Myocyte (in vitro differentiated cells): Measurements from ENCODE around the gene CDH4. TPM values are rescaled to one million over a fixed set of nuclear protein-coding genes. Genes with fewer than 3 reads are reported as not detected.

Source experiments
- DNase-seq: peaks from one replicate; pipeline ENCODE4 v3.0.0-alpha.2; 2012; ENCODE audit warnings: low read depth
- total RNA-seq: library from RNA; depleted of rRNA; stranded (reverse); fragments of >200 nt; gene quantifications from 2 replicates; pipeline ENCODE4 v1.2.3, GENCODE V29; 2014

The CDH4 gene
- total RNA-seq, 1 donor from 2014 or later = 0.45 TPM

GRCh38 chr20:61728786-61729770 lies 477.0 kb downstream of the CDH4 start:
- no peak for DNase-seq

- no peak for DNase-seq
These were observed 478.7 kb downstream of the CDH4 start for GRCh38 chr20:61730631-61731362.

- DNase-seq = no peak
These were observed 479.5 kb downstream of the CDH4 start for GRCh38 chr20:61731363-61732181.

- no peak for DNase-seq
These were observed 480.6 kb downstream of the CDH4 start for GRCh38 chr20:61732511-61733210.

DNA sequence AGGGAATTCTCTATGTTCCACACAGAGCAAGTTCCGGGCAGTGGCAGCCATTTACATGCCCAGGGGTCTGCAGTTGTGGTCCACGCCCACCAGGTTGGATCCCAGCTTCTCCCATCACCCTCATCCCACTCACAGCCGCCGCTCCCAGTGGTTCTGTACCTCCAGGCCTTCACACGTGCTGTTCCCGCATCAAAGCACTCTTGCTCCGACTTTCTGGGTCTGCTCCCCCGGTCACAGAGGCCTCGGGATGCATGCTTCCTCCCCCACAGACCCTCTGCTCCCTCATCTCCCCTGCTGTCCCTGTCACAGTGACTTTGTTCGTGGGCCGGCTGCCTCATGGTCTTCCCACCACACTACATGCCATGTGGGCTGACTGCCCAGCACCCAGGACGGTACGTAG lies 481.2 kb downstream of the CDH4 start:
- no peak for DNase-seq

- DNase-seq = no peak
These were observed 482.1 kb downstream of the CDH4 start for GRCh38 chr20:61733891-61734732.

GRCh38 chr20:61734733-61735502 lies 482.9 kb downstream of the CDH4 start:
- no peak for DNase-seq

DNA sequence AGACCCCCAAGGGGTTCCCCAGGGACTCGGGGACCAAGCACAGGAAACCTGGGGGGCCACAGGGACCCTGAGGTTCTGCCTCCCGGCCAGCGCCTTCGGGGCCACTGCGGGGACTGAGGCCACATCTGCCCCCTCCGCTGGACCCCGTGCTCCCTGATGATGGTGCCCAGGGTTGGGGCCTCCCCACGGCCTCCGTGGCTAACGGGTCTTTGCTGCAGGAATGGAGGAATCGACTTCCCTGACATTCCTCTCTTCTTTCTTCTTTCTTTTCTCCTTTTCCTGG lies 483.4 kb downstream of the CDH4 start:
- DNase-seq = no peak

DNA sequence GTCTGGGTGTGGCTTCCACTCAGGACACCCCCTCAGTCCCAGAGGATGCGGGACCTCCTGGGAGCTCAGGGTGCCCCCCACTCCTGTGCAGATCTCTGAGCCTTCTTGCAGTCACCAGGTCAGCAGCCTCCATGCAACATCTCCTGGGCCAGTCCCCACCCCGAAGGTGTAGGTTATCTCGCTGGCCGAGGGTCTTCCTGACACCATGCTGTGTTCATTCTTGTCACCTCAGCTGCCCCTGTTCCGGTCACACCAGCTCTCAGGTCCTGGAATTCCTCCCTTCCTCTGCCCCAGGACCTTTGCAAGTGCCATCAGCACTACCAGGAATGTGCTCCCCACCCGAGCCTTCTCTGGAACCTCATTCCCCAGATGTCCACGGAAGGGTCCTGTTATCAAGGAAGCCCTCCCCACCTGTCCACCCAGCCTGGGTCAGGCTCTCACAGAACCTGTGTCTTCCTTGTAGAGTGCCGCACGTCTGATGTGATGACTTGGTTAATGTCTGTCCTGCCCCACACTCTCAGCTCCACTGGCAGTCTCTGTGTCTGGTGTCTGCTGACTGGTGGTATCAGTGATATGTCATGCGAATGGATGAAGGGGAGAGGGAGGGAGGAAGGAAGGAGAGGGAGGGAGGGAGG lies 484.1 kb downstream of the CDH4 start:
- no peak for DNase-seq

DNA sequence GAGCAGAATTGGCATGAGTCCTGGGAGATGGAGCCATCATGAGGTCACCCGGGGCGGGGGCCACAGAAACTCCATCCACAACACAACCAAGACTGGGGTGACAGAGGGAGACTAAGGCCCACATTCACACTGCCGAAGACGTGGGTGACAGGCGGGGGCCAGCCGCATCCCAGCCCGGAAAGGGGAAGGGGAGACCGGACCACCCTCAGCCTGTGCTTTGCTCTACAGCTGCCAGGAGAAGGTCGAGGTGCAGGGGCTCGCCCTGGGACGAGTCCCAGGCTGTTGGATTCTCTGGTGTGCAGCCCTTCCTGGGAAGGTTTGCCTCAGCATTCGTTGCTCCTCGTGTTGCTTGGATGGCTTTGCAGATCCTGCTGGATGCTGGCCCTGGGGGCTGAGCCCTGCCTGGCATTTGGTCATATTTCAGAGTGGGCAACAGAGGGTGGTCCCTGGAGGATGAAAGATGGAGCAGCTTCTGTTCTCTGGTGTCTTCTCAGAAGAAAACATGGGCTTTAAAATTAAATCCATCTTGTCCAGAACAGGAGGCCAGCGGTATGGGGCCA lies 484.8 kb downstream of the CDH4 start:
- no peak for DNase-seq

DNA sequence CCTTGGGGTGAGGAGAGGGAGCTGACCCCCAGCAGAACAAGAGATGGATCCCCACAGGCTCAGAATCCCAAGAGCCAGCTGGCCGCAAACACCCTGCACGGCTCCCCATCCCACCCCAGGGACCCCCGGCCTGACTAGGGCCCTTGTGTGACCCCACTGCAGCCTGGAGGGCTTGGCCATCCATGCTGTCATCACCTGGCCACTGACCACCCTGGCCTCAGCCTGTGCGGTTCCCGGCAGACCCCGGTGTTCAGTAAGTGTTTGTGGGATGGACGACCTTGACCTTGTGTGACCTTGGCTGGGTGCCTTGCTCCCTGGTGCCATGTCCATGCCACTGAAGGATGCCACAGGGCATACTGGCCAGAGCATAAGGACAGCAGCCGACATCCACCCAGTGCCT lies 485.3 kb downstream of the CDH4 start:
- no peak for DNase-seq

GRCh38 chr20:61737812-61738443 lies 485.9 kb downstream of the CDH4 start:
- no peak for DNase-seq

DNA sequence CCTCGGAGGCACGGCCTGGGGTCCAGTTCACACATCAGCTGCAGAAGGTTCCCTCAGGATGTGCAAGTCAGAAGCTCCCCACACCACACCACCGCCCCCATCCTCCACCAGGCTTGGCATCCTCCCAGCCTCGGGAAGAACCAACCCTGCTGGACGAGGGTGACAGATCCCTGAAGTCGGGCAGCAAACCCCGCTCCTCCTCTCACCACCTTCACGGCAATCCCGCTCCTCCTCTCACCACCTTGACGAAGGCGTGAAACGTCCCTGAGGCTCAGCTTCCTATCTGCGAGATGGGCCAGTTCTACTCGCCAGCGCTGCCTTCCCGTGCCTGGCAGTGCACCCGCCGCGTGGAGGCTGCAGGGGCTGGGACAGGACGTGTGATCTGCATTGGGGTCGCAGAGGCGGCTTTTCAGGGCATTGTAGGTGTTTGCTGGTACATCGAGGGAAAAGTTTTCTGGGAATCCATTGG lies 486.6 kb downstream of the CDH4 start:
- DNase-seq = no peak

GRCh38 chr20:61739086-61739831 lies 487.2 kb downstream of the CDH4 start:
- DNase-seq = no peak

DNA sequence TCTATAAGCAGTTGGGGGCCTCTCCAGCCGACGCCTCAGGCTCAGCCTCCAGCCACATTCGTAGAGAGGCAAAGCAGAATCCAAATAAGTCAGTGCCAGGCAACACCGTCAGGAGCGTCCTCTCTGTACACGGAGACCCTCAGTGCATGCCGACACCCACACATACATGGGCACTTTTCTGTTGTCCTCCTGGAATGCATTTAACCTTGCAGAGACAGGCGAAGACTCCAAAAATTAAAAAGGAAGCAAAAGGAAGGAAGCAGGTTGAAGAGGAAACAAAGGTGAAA lies 487.7 kb downstream of the CDH4 start:
- no peak for DNase-seq

DNA sequence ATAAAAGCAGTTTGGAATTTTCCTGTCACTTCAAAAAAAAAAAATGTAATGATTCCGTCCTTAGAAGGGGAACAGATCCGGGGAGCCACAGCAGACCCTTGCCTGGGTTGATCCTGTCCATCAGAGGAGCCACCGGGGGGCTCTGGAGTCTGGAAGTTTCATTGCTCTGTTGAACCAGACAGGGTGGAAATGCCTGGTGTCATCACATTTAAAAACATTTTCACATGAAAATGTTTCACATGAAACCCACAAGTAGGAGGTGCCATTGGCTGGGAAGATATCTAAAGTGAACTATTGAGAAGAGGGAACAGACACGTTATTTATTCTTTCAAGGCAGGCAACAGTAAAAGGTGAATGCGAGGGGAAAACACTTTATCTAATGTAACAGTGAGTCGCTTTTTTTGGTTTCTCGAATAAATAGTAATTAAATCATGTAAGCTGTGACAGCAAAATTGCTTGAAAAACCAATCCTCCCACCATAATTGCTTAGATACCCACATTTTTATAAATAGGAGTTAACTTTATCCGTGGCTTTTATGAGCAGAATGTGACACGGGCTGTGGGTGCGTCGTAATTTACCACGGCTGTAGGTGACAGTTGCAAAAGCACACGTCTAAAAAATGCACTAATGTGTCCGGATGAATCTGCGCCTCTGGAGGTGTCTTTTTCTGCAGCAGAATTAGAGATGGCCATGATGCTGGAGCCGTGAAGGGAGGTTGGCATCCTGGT lies 490.2 kb downstream of the CDH4 start:
- DNase-seq = no peak

GRCh38 chr20:61743606-61744005 lies 491.5 kb downstream of the CDH4 start:
- DNase-seq = no peak
